Pancreas (tissue), 10 donors: ENCODE data around the gene RNF5. TPM values are rescaled to one million over a fixed set of nuclear protein-coding genes. Genes with fewer than 3 reads are reported as not detected.

ENCODE experiments used
- ATAC-seq, 4 donors: fragments of 200-7000 bp; cut with Tn5 transposase; one replicate each; pipeline versions ENCODE4 v1.8.0 to v1.9.1; 2020; ENCODE audit warnings: mild to moderate bottlenecking in 4 of 4, moderate library complexity in 4 of 4
- DNase-seq, 6 donors: peaks; one replicate each; pipeline ENCODE4 v3.0.0-alpha.2; 2020
- FAIRE-seq: peaks from 2 replicates; lab custom pipeline; 2012; peaks lifted over from hg19 to GRCh38; lab: Jason Lieb, UNC
- H3K27ac ChIP-seq, 4 donors: fragments of 200-600 bp; sonication (generic); 1 replicate in 3 of 4; 2 replicates in 1 of 4; pipeline versions ENCODE4 v1.5.0 to v1.8.0; 2020
- H3K27me3 ChIP-seq, 4 donors: fragments of 200-600 bp; one replicate each; pipeline ENCODE4 v1.8.0; 2021
- H3K36me3 ChIP-seq, 3 donors: fragments of 200-600 bp; sonication (generic) in 1 of 3; one replicate each; pipeline versions ENCODE4 v1.5.0 to v1.8.0; 2020 to 2021
- H3K4me1 ChIP-seq, 3 donors: fragments of 200-600 bp; one replicate each; pipeline ENCODE4 v1.8.0; 2021
- H3K4me3 ChIP-seq, 4 donors: fragments of 200-600 bp; sonication (generic) in 2 of 4; one replicate each; pipeline versions ENCODE4 v1.5.0 to v1.8.0; 2020 to 2021
- H3K9me3 ChIP-seq, 4 donors: fragments of 200-600 bp; one replicate each; pipeline ENCODE4 v1.8.0; 2021
- CTCF ChIP-seq, 4 donors: fragments of 200-600 bp; sonication (generic) in 3 of 4; IDR thresholded peaks; one replicate each; pipeline versions ENCODE4 v1.5.0 to v1.8.0; 2021; ENCODE audit warnings: antibody characterized with exemption in 4 of 4
- WGBS, 2 donors: extraction: QIAGEN DNeasy Blood & Tissue Kit; methylation state at CpG; one replicate each; pipeline ENCODE4 v1.1.7; 2013; 5-methylcytosine and 5-hydroxymethylcytosine counted together
- intact Hi-C, 3 donors: fragments of 100-400 bp; cut with DNase I; formaldehyde crosslinking; loops; one replicate each; pipeline versions ENCODE4 v1.11.1 to v1.14.2; 2022
- polyA plus RNA-seq, 2 donors: library from polyadenylated mRNA; stranded (reverse); fragments of 200-250 nt; gene quantifications; one replicate each; pipeline ENCODE4 v1.2.3, GENCODE V29; 2013
- total RNA-seq, 6 donors: library from RNA; stranded (reverse); fragmentation: NEBNext Ultra II Directional in 4 of 6; extraction: Animal tissue kit (Norgen Biotek cat#: 25700) in 4 of 6; gene quantifications; one replicate each; pipeline versions ENCODE4 v1.2.1 to v1.2.4, GENCODE V29; 2021 to 2023
- donor health status: healthy with polysubstance abuse.
- donor health status: DM: no; HTN: no; CAD: no; lungs with moderate emphysema.
- donor health status: DM: no; HTN: no; CAD: no.
- donor health status: control.
- donor health status: control.
- donor health status: Bipolar disorder and iron deficiency.
- donor health status: DM: yes; HTN: yes; CAD: no.
- donor health status: DM: no; HTN: no; CAD: no.
- donor health status: DM: no; HTN: no; CAD: no.
- donor health status: DM: yes; HTN: yes; CAD: no.

The RNF5 gene
- total and polyA plus RNA-seq, 8 donors, result 16.1 to 41.4 (median 25.8) TPM

GRCh38 chr6:32216998-32217397, 38.8 kb downstream of the RNF5 start:
- Histone ChIP-seq H3K36me3 (no peaks in the 10 kb centered on the region), H3K9me3 (no peaks in the 10 kb centered on the region), H3K27ac (no peak overlapping the region), H3K27me3 (no peaks in the 10 kb centered on the region), H3K4me1 (no peaks in the 10 kb centered on the region), H3K4me3 (no peak overlapping the region)
- intact Hi-C loops, result no loop called here
- TF ChIP-seq CTCF (IDR thresholded peaks at IDR 0.05), result no peak
- ATAC-seq (no peak), DNase-seq (no peak), FAIRE-seq (no peak)
- WGBS, 2 donors, result 70 to 79% methylated on average over 11 of the region's 11 CpGs

GRCh38 chr6:32218167-32218566, 40.0 kb downstream of the RNF5 start:
- no peaks in the 10 kb centered on the region for H3K36me3 ChIP-seq
- H3K9me3 ChIP-seq, result no peaks in the 10 kb centered on the region
- 65 to 79% methylated on average over 7 of the region's 7 CpGs for WGBS, 2 donors
- TF ChIP-seq CTCF (IDR thresholded peaks at IDR 0.05), result no peak
- H3K27ac ChIP-seq, result no peak overlapping the region
- no peak overlapping the region for H3K4me3 ChIP-seq
- H3K4me1 ChIP-seq, result no peaks in the 10 kb centered on the region
- no peaks in the 10 kb centered on the region for H3K27me3 ChIP-seq
- DNase-seq (no peak), ATAC-seq (no peak), FAIRE-seq (no peak)
- intact Hi-C loops, result no loop called here

GRCh38 chr6:32220021-32220420, 41.8 kb downstream of the RNF5 start:
- Histone ChIP-seq H3K4me3 (no peak overlapping the region), H3K27ac (no peak overlapping the region), H3K9me3 (no peaks in the 10 kb centered on the region), H3K4me1 (no peaks in the 10 kb centered on the region), H3K36me3 (no peaks in the 10 kb centered on the region), H3K27me3 (no peaks in the 10 kb centered on the region)
- intact Hi-C loops, result no loop called here
- 48% methylated on average over 4 of the region's 4 CpGs for WGBS, 2 donors
- ATAC-seq (no peak), DNase-seq (no peak), FAIRE-seq (no peak)
- TF ChIP-seq CTCF (IDR thresholded peaks at IDR 0.05), result no peak

GRCh38 chr6:32222333-32223230, 44.4 kb downstream of the RNF5 start:
- H3K27me3 ChIP-seq, result no peaks in the 10 kb centered on the region
- no peak overlapping the region for H3K27ac ChIP-seq
- no peaks in the 10 kb centered on the region for H3K4me1 ChIP-seq
- FAIRE-seq (no peak), DNase-seq (peak in 1 of 6 donors; percentile 54), ATAC-seq (no peak)
- H3K4me3 ChIP-seq, result no peak overlapping the region
- intact Hi-C loops, result no loop called here
- H3K9me3 ChIP-seq, result no peaks in the 10 kb centered on the region
- no peaks in the 10 kb centered on the region for H3K36me3 ChIP-seq
- TF ChIP-seq CTCF (IDR thresholded peaks at IDR 0.05), result no peak
- WGBS, 2 donors, result 83 to 88% methylated on average over 7 to 8 of the region's 8 CpGs
